HK-2 (cell line): Measurements from ENCODE around the gene FAM83G.

ENCODE experiments used
- DNase-seq: peaks from one replicate; pipeline ENCODE4 v3.0.0-alpha.2; 2018; ENCODE audit not compliant: unreplicated experiment

FAM83G gene

DNA sequence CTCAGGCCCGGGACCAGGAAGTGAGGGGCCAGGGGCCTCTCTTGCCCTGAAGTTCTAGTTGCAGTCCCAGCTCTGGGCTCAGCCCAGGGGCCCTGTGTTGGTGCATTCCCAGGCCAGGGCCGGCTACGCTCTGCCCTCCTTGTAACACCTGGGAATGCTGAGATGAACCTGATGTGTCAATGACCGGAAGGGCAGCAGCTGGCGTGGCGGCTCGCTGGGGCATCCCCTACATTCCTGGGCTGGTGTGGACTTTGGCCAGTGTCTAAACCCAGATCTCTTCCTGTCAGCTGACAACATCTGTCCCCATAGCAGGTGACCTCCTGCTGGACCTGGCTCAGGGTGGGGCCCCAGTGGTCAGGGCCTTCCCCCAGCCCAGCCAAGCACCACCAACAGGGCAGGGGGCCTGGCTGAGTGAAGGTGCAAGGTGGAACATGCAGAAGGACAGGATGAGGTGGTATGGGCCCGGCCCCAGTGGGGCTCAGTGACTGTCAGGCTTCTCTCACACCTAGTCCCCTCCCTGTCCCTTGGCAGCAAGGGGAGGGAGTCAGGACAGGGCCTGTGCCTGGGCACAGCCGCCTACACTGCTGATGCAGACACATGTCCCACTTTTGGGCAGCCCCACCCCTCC lies 15.9 kb downstream of the FAM83G start:
- DNase-seq, result peak; percentile 54

DNA sequence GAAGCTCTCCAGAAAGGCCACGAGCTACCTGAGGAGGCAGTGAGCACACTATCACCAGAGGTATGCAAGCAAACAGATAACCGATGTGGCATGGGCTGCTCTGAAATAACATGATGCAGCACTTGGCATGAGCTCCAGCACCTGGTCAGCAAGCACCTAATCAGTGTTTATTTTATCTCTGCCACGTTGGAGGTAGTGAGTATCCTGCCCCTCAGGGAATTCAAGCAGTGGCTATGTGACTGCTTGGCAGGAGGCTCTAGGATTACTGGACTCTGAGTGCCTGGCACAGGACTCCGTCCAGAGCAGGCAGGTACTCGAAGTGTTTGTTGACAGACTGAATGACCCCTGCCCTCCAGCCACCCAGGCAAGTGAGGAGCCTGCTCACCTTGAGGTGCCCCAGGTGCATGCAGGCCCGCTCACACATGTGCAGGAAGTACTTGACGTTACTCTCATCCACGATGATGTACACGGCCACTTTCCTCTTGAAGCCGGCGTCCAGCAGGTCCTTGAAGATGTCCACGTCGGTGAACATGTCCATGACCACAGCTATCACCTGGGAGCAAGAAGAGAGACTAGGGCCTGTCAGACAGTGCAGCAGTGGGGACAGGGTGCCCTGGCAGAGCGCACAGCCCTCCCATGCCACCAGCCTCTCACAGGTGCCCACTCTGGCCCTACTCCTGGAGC lies 16.6 kb downstream of the FAM83G start:
- no peak for DNase-seq

DNA sequence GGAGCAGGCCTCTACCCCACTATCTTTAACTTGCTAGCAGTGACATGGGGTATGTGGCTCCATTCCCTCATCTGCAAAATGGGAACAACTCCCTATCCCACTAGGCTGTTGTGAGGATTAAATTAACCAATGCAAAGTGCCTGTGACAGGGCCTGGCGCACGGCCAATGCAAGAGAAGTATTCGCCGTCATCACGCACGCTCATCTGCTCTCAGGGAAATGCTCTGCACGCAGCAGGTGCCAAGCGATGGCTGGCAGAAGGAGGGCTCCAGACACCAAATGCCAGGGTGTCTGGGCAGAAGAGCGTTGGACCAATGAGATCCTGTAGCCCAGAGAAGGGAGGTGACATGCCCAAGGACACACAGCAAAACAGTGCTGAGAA lies 17.3 kb downstream of the FAM83G start:
- no peak for DNase-seq

DNA sequence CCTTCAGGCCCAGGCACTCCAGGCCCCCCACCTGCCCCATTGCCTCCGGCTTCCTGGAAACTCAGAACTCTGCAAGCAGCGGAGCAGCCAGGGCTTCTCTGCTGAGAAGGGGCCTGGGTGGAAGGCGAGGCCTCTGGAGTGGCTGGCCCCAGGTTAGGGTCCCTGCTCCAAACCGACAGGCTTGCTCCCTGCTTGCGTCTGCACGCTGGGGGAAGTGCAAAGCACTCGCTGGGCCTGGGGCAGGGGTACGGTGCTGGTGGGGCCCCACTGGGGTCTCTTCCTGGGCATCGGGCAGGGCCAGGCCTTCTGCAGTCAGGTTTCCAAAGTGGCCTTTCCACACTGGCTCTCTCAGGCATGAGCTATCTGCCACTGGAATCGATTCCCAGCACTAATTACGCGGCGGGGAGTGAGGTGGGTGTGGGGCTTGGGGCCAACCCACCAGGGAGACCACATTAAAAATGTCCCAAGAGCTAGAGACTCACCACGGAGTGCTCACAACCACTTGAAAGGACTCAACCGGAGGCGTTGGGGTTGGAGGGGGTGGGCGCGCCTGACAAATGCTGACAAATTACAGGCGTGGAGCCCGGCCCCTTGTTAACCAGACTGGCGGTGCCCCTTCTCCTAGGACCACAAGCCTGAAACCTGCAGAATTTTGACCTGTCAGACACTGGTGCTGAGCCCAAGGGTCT lies 17.9 kb downstream of the FAM83G start:
- no peak for DNase-seq

GRCh38 chr17:18985475-18985874 lies 19.1 kb downstream of the FAM83G start:
- no peak for DNase-seq

- DNase-seq, result no peak
Measured at GRCh38 chr17:18984273-18985114, 20.1 kb downstream of the FAM83G start.

DNA sequence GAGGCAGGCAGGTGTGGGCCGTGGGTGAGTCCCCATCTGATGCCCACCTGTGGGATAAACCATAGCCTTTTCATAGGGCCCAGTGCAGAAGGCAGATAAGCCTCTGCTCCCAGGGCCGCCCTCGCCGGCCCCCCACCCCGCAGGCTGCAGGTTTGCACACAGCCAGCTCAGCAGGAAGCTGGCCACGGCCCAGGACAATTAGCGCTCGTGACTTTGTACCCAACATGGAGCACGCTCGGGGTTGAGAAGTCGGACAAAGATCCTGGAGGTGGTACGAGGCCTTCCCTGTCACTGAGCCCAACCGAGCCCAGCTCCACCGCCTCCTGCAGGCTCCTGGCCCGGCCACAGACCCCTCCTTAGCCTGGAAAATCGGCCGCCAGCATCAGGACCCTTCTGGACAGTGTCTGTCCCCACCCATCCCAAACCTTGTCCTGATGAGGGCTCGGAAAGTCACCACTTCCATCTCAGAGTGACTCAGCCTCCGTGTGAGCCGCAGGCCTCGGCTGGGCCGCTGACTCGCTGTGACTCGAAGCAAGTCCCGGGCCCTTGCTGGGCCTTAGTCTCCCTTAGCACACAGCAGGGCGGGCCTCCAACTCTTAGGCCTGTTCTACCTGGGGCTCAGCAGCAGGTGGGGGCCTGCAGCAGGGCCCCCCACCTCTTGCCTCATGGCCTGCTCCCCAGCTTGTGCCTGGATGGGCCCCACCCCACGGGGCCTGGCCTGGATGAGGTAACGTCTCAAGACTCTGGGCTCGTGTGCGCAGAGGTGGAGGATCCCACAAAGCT lies 22.7 kb downstream of the FAM83G start:
- peak; percentile 76 for DNase-seq

GRCh38 chr17:18981335-18981641 lies 23.3 kb downstream of the FAM83G start:
- no peak for DNase-seq

DNA sequence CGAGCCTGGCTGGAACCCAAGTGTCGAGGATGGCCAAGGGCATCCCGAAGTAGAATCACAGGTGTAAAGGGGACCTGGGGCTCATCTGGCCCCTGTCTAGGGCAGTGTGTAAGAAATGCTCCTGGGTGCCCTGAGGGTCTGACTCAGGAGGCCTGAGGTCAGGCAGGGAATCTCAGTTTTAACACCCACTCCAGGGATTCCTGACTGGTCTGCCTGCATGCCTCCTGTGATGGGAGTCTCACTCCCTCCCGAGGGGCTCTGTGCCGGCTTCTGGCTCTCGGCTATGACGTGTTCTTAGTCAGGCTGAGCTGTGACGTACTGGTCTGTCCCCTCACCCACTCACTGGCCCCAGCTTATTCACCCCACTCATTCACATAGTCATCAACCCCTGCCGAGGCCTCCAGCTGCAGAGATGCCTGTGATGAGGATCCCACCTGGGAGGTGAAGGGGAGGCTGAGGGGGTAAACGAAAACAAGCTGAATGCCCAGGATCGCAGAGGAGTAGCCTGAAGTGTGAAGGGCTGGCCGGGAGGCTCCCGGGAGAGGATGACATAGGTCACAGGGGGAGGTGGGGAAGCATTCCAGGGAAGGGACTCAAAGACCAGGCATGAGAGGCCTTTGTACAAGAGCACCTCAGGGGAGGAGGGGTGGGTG lies 23.8 kb downstream of the FAM83G start:
- peak; percentile 25 for DNase-seq

DNA sequence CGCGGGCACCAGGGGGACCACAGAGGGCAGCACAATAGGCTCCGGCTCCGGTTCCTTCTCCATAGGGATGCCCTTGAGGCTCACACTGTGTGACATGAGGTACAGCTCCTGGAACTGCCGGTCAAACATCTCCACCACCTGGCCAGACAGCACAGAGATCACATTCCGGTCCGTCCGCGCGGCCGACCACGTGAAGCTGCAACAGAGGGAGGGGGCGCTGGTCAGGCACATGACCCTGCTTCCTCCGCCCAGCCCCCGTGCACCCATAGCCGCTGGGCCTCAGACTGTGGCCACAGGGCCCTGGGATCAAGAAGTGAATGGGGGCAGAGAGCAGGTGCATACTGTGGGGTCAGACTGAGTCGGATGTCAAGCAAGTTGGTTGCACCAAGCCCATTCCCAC lies 25.9 kb downstream of the FAM83G start:
- no peak for DNase-seq

GRCh38 chr17:18978050-18978449 lies 26.5 kb downstream of the FAM83G start:
- DNase-seq, result no peak

GRCh38 chr17:18977646-18978045 lies 26.9 kb downstream of the FAM83G start:
- DNase-seq, result no peak

- DNase-seq, result no peak
Measured at GRCh38 chr17:18977021-18977420, 27.5 kb downstream of the FAM83G start.

GRCh38 chr17:18976201-18976600 lies 28.4 kb downstream of the FAM83G start:
- DNase-seq, result no peak

DNA sequence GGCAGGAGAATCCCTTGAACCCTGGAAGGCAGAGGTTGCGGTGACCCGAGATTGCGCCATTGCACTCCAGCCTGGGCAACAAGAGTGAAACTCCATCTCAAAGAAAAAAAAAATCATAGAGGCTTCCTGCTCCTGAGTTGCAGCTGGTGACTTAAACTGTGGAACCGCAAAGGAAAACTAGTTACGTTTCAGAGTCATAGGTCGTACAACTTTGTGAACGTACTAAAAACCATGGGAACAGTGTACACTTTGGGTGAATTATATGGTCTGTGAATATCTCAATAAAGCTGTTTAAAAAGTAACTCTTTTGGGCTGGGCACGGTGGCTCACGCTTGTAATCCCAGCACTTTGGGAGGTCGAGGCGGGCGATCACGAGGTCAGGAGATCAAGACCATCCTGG lies 29.0 kb downstream of the FAM83G start:
- no peak for DNase-seq

- peak; percentile 43 for DNase-seq
Measured at GRCh38 chr17:18974407-18975149, 30.0 kb downstream of the FAM83G start.

DNA sequence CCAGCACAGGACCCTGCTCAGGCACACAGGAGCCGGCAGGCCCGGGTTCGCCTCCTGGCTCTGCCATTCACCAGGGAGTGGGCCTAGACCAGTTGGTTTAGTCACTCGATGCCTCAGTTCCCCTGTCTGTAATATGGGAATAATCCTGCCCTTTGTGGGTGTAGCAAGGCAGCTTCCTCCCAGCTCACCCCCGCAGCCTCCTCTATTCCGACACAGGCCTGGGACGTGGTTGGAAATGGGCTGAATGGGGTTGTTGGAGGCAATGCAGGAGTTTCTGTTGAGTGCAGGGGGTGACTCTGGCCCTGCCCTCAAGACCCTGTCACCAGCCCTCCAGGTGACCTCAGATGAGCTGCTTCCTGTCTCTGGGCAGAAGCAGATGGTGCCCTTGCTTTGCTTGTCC lies 32.8 kb downstream of the FAM83G start:
- no peak for DNase-seq

- no peak for DNase-seq
Measured at GRCh38 chr17:18970582-18971480, 33.7 kb downstream of the FAM83G start.
